Erythroblast (primary cell): Measurements from ENCODE around the gene HIPK2.

Source experiments
- DNase-seq, 2 experiments: peaks; one replicate each; lab custom pipeline; 2025; lab: John Stamatoyannopoulos, UW
- GATA1 ChIP-seq: IDR thresholded peaks from 2 replicates; pipeline ENCODE4 v1.6.1; 2011; ENCODE audit warnings: low read depth, mild to moderate bottlenecking, control low read depth, low read length, moderate library complexity
- POLR2A ChIP-seq: IDR thresholded peaks from 2 replicates; pipeline ENCODE4 v1.6.1; 2011; ENCODE audit warnings: mild to moderate bottlenecking, low read length

HIPK2 gene

GRCh38 chr7:139752148-139752547 is 25.6 kb downstream of the HIPK2 start:
- TF ChIP-seq GATA1 (no peak), POLR2A (no peak)
- DNase-seq = no peak

GRCh38 chr7:139750459-139751095 is 27.2 kb downstream of the HIPK2 start:
- DNase-seq = no peak

GRCh38 chr7:139749545-139749944 is 28.3 kb downstream of the HIPK2 start:
- no peak for DNase-seq
- TF ChIP-seq POLR2A = no peak
- TF ChIP-seq GATA1 = no peak

More at GRCh38 chr7:139750459-139751095, 27.2 kb downstream of the HIPK2 start:
- TF ChIP-seq POLR2A (no peak), GATA1 (no peak)

GRCh38 chr7:139748941-139749340 is 28.9 kb downstream of the HIPK2 start:
- DNase-seq = no peak
- no peak for TF ChIP-seq POLR2A
- TF ChIP-seq GATA1 = no peak

- TF ChIP-seq GATA1 (no peak), POLR2A (no peak)
- no peak for DNase-seq
Observed at GRCh38 chr7:139748373-139748765, 29.4 kb downstream of the HIPK2 start.

- TF ChIP-seq POLR2A (no peak), GATA1 (no peak)
- DNase-seq = no peak
Observed at GRCh38 chr7:139747662-139748372, 30.0 kb downstream of the HIPK2 start.

- TF ChIP-seq POLR2A = no peak
- TF ChIP-seq GATA1 = no peak
Observed at GRCh38 chr7:139746652-139747051, 31.1 kb downstream of the HIPK2 start.

GRCh38 chr7:139745678-139746143 is 32.1 kb downstream of the HIPK2 start:
- DNase-seq = no peak
- TF ChIP-seq POLR2A = no peak
- TF ChIP-seq GATA1 = no peak

More at GRCh38 chr7:139746652-139747051, 31.1 kb downstream of the HIPK2 start:
- DNase-seq = no peak

GRCh38 chr7:139744768-139745677 is 32.8 kb downstream of the HIPK2 start:
- DNase-seq = no peak

GRCh38 chr7:139743967-139744767 is 33.6 kb downstream of the HIPK2 start:
- TF ChIP-seq POLR2A (no peak), GATA1 (no peak)
- no peak for DNase-seq

More at GRCh38 chr7:139744768-139745677, 32.8 kb downstream of the HIPK2 start:
- no peak for TF ChIP-seq GATA1
- TF ChIP-seq POLR2A = no peak

- no peak for DNase-seq
- TF ChIP-seq GATA1 = no peak
- no peak for TF ChIP-seq POLR2A
Observed at GRCh38 chr7:139743267-139743966, 34.4 kb downstream of the HIPK2 start.

- DNase-seq = no peak
Observed at GRCh38 chr7:139741789-139742344, 35.9 kb downstream of the HIPK2 start.

More at GRCh38 chr7:139741789-139742344, 35.9 kb downstream of the HIPK2 start:
- no peak for TF ChIP-seq POLR2A
- TF ChIP-seq GATA1 = no peak
